Kidney epithelial cell (primary cell): ENCODE results near the gene CLSTN2. TPM values are rescaled to one million over a fixed set of nuclear protein-coding genes. Genes with fewer than 3 reads are reported as not detected.

Experiments used
- DNase-seq: peaks from one replicate; pipeline ENCODE4 v3.0.0-alpha.2; 2010; ENCODE audit warnings: low read depth
- H3K27me3 ChIP-seq: 2 replicates; pipeline ENCODE4 v1.6.0; 2011; ENCODE audit warnings: low read length; ENCODE audit not compliant: control insufficient read depth, insufficient read depth
- H3K36me3 ChIP-seq: 2 replicates; pipeline ENCODE4 v1.5.1; 2011; ENCODE audit warnings: low read length; ENCODE audit not compliant: control insufficient read depth, insufficient read depth
- H3K4me3 ChIP-seq: 2 replicates; pipeline ENCODE4 v1.5.1; 2011; ENCODE audit warnings: low read depth, mild to moderate bottlenecking, control low read depth, low read length
- total RNA-seq: library from RNA; depleted of rRNA; stranded (reverse); fragments of >200 nt; gene quantifications from 2 replicates; pipeline ENCODE4 v1.2.3, GENCODE V29; 2015
- TF ChIP-seq, protein P1 (sequence below): IDR thresholded peaks from 2 replicates; pipeline ENCODE4 v1.5.1; 2011; ENCODE audit warnings: mild to moderate bottlenecking, moderate library complexity, low read length, control low read depth, inconsistent platforms; ENCODE audit not compliant: insufficient read depth, poor library complexity, severe bottlenecking

The CLSTN2 gene
- total RNA-seq, 1 donor from 2014 or later: 10.9 TPM

DNA sequence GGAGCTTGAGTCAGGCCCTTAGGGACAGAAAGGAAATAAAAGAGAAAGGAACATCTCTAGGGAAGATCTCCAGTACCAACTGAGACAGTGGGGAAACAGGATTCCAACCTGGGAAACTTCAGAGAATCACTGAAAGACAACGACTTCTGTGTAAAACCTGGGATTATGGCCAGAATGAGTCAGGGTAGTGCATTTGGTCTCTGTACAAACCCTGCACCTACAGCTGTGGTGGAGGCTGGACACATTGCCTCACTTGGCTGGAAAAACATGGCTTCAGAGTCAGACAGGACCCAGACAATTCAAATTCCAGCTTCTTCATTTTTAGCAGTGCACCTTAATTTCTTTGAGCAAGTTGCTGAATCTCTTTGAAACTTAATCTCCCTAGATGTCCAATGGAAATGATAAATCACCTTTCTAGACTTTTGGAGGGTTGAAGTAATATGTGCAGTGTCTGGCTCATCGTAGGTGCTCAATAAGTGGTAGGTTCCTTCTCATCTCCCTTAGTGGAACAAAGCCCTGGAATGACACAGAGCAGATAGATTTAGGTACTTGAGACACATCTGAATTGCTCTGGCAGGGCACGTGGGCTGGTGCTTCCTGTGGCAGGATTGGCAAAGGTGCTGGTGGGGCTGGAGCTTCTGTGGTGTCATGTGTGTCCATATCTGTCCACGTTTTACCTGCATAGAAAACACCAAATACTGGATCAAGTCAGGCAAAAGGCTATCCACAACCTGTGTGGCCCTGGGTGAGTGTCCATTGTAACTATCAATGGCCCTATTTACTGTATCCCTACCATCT is 6.1 kb upstream of the CLSTN2 start:
- Histone ChIP-seq H3K27me3 (no peaks in the 10 kb centered on the region), H3K36me3 (no peaks in the 10 kb centered on the region), H3K4me3 (no peak overlapping the region)
- DNase-seq: no peak
- TF ChIP-seq, protein P1, sequence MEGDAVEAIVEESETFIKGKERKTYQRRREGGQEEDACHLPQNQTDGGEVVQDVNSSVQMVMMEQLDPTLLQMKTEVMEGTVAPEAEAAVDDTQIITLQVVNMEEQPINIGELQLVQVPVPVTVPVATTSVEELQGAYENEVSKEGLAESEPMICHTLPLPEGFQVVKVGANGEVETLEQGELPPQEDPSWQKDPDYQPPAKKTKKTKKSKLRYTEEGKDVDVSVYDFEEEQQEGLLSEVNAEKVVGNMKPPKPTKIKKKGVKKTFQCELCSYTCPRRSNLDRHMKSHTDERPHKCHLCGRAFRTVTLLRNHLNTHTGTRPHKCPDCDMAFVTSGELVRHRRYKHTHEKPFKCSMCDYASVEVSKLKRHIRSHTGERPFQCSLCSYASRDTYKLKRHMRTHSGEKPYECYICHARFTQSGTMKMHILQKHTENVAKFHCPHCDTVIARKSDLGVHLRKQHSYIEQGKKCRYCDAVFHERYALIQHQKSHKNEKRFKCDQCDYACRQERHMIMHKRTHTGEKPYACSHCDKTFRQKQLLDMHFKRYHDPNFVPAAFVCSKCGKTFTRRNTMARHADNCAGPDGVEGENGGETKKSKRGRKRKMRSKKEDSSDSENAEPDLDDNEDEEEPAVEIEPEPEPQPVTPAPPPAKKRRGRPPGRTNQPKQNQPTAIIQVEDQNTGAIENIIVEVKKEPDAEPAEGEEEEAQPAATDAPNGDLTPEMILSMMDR: no peak

DNA sequence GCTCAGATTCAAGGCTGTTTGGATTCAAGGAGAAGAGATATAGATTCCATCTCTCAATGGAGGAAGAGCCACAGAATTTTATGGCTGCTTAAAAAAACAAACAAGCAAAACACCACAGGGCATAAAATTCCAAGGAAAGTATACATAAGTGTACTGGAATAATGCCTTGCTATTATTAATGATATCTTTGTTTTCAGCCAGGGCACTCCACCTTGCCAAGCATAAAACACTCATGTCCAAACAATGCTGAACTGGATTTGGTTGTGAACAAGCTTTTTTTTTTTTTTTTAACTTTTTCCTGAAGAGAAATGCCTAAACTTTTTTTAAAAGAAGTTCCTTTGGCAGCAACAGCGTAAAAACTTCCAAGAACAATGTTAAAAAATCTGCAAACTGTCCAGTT is 4.8 kb upstream of the CLSTN2 start:
- no peak for DNase-seq
- no peaks in the 10 kb centered on the region for H3K36me3 ChIP-seq
- H3K4me3 ChIP-seq: no peak overlapping the region
- no peaks in the 10 kb centered on the region for H3K27me3 ChIP-seq
- TF ChIP-seq, protein P1: no peak

DNA sequence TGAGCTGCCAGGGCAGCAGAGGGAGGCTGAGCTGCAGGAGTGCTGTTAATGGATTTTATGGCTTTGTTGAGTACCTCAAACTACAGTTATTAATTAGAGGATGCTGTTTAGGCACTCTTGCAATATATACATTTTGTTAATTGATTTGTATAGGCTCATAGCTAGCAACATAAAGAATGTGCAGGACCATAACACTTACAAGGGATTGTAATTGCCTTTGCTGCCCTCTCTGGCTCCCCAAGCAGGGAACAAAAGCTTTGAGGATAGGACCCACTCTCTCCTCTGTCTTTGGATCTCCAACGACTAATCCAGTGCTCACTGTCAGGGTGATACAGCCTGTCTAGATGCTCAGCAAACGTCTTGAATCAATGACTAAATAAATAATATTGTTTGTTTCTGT is 1.2 kb upstream of the CLSTN2 start:
- H3K4me3 ChIP-seq: no peak overlapping the region
- TF ChIP-seq, protein P1: no peak

DNA sequence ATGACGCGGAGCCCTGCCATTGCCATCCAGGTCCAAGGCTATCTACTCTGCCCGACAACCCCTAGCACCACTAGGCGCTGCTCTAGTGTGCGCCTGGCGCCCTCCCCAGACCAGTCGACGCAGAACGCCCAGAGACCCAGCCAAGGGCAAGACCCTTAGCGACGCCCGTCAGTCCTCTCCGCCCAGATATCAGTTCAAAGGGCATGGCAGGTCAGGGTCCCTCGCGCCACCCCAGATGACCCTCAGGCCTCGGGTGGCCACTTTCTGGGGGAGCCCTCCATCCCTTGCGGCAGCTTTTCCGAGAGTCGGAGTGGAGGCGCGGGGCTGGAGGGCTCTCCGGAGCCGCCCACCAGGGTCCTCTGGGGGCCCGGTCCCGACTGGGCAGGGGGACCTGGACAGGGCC is 371 bp upstream of the CLSTN2 start:
- Histone ChIP-seq H3K36me3 (no peaks in the 10 kb centered on the region), H3K27me3 (peaks cover 3% of the 10 kb centered on the region), H3K4me3 (peak overlapping the region; percentile 65)
- TF ChIP-seq, protein P1: peak; percentile 92
- DNase-seq: peak; percentile 26

More for the DNA sequence above, 1.2 kb upstream of the CLSTN2 start:
- Histone ChIP-seq H3K27me3 (peaks cover 3% of the 10 kb centered on the region), H3K36me3 (no peaks in the 10 kb centered on the region)
- DNase-seq: no peak

DNA sequence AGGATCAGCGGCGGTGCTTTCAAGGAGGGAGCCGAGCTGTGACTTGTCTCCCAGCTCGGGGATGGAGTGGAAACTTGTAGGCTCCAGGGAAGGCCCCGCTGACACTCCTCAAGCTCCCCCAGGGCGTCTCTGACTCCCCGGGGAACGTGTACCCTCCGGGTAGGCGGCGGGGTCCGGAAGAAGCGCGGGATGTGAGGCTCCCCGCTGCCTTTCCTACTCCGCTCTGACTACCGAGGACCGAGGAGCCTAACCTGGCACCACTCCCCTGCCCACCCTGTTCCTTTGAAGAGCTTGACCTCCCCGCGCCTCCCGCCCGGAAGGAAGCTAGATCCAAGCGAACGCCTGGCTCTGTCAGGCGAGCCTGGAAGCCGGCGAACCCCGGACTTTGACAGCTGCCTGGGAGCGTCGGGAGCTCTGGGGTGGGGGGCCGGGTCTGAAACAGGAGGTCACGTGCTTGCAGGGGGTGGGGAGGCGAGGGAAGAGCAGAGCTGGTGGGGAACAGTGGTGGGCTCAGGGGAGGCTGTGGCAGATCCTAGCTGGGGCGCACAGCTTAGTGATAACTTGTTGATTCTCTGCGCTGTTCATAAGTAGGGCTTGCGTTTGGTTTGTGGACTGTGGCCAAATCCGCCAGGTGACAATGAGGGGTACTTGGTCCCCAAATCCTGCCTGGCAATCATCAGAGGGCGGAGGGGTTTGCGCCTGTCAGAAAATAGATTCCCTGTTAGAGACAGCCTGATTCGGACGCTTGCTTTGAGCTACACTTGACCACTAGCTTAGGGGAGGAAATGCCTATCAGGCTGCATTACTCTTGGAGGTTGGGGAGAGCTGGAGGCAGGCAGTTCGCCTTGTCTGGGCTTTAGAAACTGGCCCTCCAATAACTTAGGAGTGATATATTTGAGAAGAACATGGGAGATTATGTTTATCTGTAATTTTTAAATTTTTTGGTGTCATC is 1.2 kb downstream of the CLSTN2 start:
- peaks cover 3% of the 10 kb centered on the region for H3K27me3 ChIP-seq
- H3K4me3 ChIP-seq: peak overlapping the region; percentile 65
- no peak for DNase-seq
- TF ChIP-seq, protein P1: no peak
- no peaks in the 10 kb centered on the region for H3K36me3 ChIP-seq
